Measurements from ENCODE around the gene TTC3.

DNA sequence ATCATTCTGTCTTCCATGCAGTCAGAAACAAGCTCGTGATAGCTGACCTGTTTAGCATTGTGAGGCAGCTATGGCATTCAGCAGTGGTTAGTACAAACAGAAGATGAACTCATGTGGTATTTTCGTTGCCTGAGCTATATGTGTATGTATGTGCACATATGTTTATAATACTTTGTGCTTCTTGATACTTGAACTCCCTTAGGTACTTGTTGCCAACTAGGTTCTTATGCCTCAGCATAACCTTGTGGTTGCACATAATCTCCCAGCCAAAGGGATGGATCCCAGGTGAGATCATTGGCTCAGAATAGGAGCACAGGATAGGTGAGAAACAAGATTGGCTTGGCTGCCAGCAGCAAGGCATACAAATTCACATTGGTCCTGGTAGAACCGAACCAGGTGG lies 108.0 kb downstream of the TTC3 start:
- TF ChIP-seq POLR2A (IDR thresholded peaks at IDR 0.05; ENCODE audit: low read depth, low read length), result no peak
- no peak for TF ChIP-seq POLR2AphosphoS5 (IDR thresholded peaks at IDR 0.05; ENCODE audit: low read depth, low read length)
